ENCODE results near the gene RNF183. TPM values are rescaled to one million over a fixed set of nuclear protein-coding genes. Genes with fewer than 3 reads are reported as not detected.

RNF183 gene
- polyA plus RNA-seq, 3 donors, result not detected

- no peak overlapping the region for H3K9ac ChIP-seq (ENCODE audit: insufficient read depth, low read length, poor library complexity, severe bottlenecking)
- DNase-seq, result no peak
- no peak overlapping the region for H3K27ac ChIP-seq (ENCODE audit: low read depth in 1 of 2, low read length in 2 of 2)
- Mint-ChIP-seq H3K27me3 (ENCODE audit: low read depth in 3 of 3) (peaks cover 2 to 4% (median 4%) of the 10 kb centered on the region in 3 donors), H3K9me3 (no peaks in the 10 kb centered on the region), H3K4me1 (peaks cover 22% of the 10 kb centered on the region), H3K27ac (no peak overlapping the region), H3K36me3 (no peaks in the 10 kb centered on the region), H3K4me3 (no peak overlapping the region)
- H3K36me3 ChIP-seq (replicated peaks in 1 of 2; ENCODE audit: control insufficient read depth in 1 of 2, insufficient read depth in 2 of 2, low read length in 2 of 2), result no peaks in the 10 kb centered on the region
- H3K9me3 ChIP-seq (replicated peaks in 1 of 2; ENCODE audit: control insufficient read depth in 1 of 2, insufficient read depth in 1 of 2, low read length in 2 of 2), result no peaks in the 10 kb centered on the region
- intact Hi-C loops (cut with micrococcal nuclease), result loop anchor here in 1 of 2 donors (10.0 kb wide), 1 partner anchor 61 kb away; the partner anchor contains the start of gene ALAD
- no peaks in the 10 kb centered on the region for H3K27me3 ChIP-seq (ENCODE audit: control insufficient read depth in 2 of 2, insufficient read depth in 2 of 2, low read length in 2 of 2)
- H2AFZ ChIP-seq (ENCODE audit: insufficient read depth, low read depth, low read length, poor library complexity, severe bottlenecking), result peak overlapping the region; percentile 19
- H3K4me3 ChIP-seq (replicated peaks in 1 of 3; ENCODE audit: low read depth in 2 of 3, low read length in 3 of 3), result no peak overlapping the region
- H3K79me2 ChIP-seq (ENCODE audit: insufficient read depth, low read length), result no peaks in the 10 kb centered on the region
- H3K4me1 ChIP-seq (ENCODE audit: control insufficient read depth in 1 of 2, insufficient read depth in 2 of 2, low read length in 2 of 2), result peaks cover 10 to 16% of the 10 kb centered on the region in 2 donors
- no peaks in the 10 kb centered on the region for H4K20me1 ChIP-seq (ENCODE audit: insufficient read depth, low read length)
- WGBS (ENCODE audit: insufficient coverage), result no CpG with 5 or more reads among the region's 1 CpG
- TF ChIP-seq CTCF (IDR thresholded peaks at IDR 0.05), result no peak
- no peak overlapping the region for H3K4me2 ChIP-seq (replicated peaks; ENCODE audit: extremely low read depth, low read length, poor library complexity, severe bottlenecking)
Measured at GRCh38 chr9:113343732-113344231, 40.6 kb upstream of the RNF183 start.

GRCh38 chr9:113341712-113342410 lies 38.7 kb upstream of the RNF183 start:
- intact Hi-C loops (cut with micrococcal nuclease), result loop anchor here in 1 of 2 donors (10.0 kb wide), 1 partner anchor 63 kb away; the partner anchor contains the start of gene ALAD

More at GRCh38 chr9:113341712-113342410, 38.7 kb upstream of the RNF183 start:
- WGBS (ENCODE audit: insufficient coverage), result 83% methylated on average over 8 of the region's 9 CpGs
- Mint-ChIP-seq H3K4me3 (no peak overlapping the region), H3K27me3 (ENCODE audit: low read depth in 3 of 3) (peaks cover 2 to 7% (median 4%) of the 10 kb centered on the region in 3 donors), H3K9me3 (no peaks in the 10 kb centered on the region), H3K36me3 (no peaks in the 10 kb centered on the region), H3K27ac (no peak overlapping the region), H3K4me1 (peaks cover 20% of the 10 kb centered on the region)
- H3K4me3 ChIP-seq (replicated peaks in 1 of 3; ENCODE audit: low read depth in 2 of 3, low read length in 3 of 3), result no peak overlapping the region
- no peak overlapping the region for H3K27ac ChIP-seq (ENCODE audit: low read depth in 1 of 2, low read length in 2 of 2)
- peak overlapping the region; percentile 39 for H2AFZ ChIP-seq (ENCODE audit: insufficient read depth, low read depth, low read length, poor library complexity, severe bottlenecking)
- no peak for DNase-seq
- H4K20me1 ChIP-seq (ENCODE audit: insufficient read depth, low read length), result no peaks in the 10 kb centered on the region
- no peak overlapping the region for H3K4me2 ChIP-seq (replicated peaks; ENCODE audit: extremely low read depth, low read length, poor library complexity, severe bottlenecking)
- TF ChIP-seq CTCF (IDR thresholded peaks at IDR 0.05), result no peak
- H3K79me2 ChIP-seq (ENCODE audit: insufficient read depth, low read length), result no peaks in the 10 kb centered on the region
- H3K4me1 ChIP-seq (ENCODE audit: control insufficient read depth in 1 of 2, insufficient read depth in 2 of 2, low read length in 2 of 2), result peaks cover 10 to 16% of the 10 kb centered on the region in 2 donors
- H3K27me3 ChIP-seq (ENCODE audit: control insufficient read depth in 2 of 2, insufficient read depth in 2 of 2, low read length in 2 of 2), result no peaks in the 10 kb centered on the region
- no peaks in the 10 kb centered on the region for H3K36me3 ChIP-seq (replicated peaks in 1 of 2; ENCODE audit: control insufficient read depth in 1 of 2, insufficient read depth in 2 of 2, low read length in 2 of 2)
- no peaks in the 10 kb centered on the region for H3K9me3 ChIP-seq (replicated peaks in 1 of 2; ENCODE audit: control insufficient read depth in 1 of 2, insufficient read depth in 1 of 2, low read length in 2 of 2)
- no peak overlapping the region for H3K9ac ChIP-seq (ENCODE audit: insufficient read depth, low read length, poor library complexity, severe bottlenecking)
